Pancreas (tissue), 10 donors: ENCODE data around the gene PLEKHA8. TPM values are rescaled to one million over a fixed set of nuclear protein-coding genes. Genes with fewer than 3 reads are reported as not detected.

Experiments
- ATAC-seq, 4 donors: fragments of 200-7000 bp; cut with Tn5 transposase; one replicate each; pipeline versions ENCODE4 v1.8.0 to v1.9.1; 2020; ENCODE audit warnings: mild to moderate bottlenecking in 4 of 4, moderate library complexity in 4 of 4
- DNase-seq, 6 donors: peaks; one replicate each; pipeline ENCODE4 v3.0.0-alpha.2; 2020
- FAIRE-seq: peaks from 2 replicates; lab custom pipeline; 2012; peaks lifted over from hg19 to GRCh38; lab: Jason Lieb, UNC
- H3K27ac ChIP-seq, 4 donors: fragments of 200-600 bp; sonication (generic); 1 replicate in 3 of 4; 2 replicates in 1 of 4; pipeline versions ENCODE4 v1.5.0 to v1.8.0; 2020
- H3K27me3 ChIP-seq, 4 donors: fragments of 200-600 bp; one replicate each; pipeline ENCODE4 v1.8.0; 2021
- H3K36me3 ChIP-seq, 3 donors: fragments of 200-600 bp; sonication (generic) in 1 of 3; one replicate each; pipeline versions ENCODE4 v1.5.0 to v1.8.0; 2020 to 2021
- H3K4me1 ChIP-seq, 3 donors: fragments of 200-600 bp; one replicate each; pipeline ENCODE4 v1.8.0; 2021
- H3K4me3 ChIP-seq, 4 donors: fragments of 200-600 bp; sonication (generic) in 2 of 4; one replicate each; pipeline versions ENCODE4 v1.5.0 to v1.8.0; 2020 to 2021
- H3K9me3 ChIP-seq, 4 donors: fragments of 200-600 bp; one replicate each; pipeline ENCODE4 v1.8.0; 2021
- CTCF ChIP-seq, 4 donors: fragments of 200-600 bp; sonication (generic) in 3 of 4; IDR thresholded peaks; one replicate each; pipeline versions ENCODE4 v1.5.0 to v1.8.0; 2021; ENCODE audit warnings: antibody characterized with exemption in 4 of 4
- WGBS, 2 donors: extraction: QIAGEN DNeasy Blood & Tissue Kit; methylation state at CpG; one replicate each; pipeline ENCODE4 v1.1.7; 2013; 5-methylcytosine and 5-hydroxymethylcytosine counted together
- intact Hi-C, 3 donors: fragments of 100-400 bp; cut with DNase I; formaldehyde crosslinking; loops; one replicate each; pipeline versions ENCODE4 v1.11.1 to v1.14.2; 2022
- polyA plus RNA-seq, 2 donors: library from polyadenylated mRNA; stranded (reverse); fragments of 200-250 nt; gene quantifications; one replicate each; pipeline ENCODE4 v1.2.3, GENCODE V29; 2013
- total RNA-seq, 6 donors: library from RNA; stranded (reverse); fragmentation: NEBNext Ultra II Directional in 4 of 6; extraction: Animal tissue kit (Norgen Biotek cat#: 25700) in 4 of 6; gene quantifications; one replicate each; pipeline versions ENCODE4 v1.2.1 to v1.2.4, GENCODE V29; 2021 to 2023
- donor health status: healthy with polysubstance abuse.
- donor health status: DM: no; HTN: no; CAD: no; lungs with moderate emphysema.
- donor health status: DM: no; HTN: no; CAD: no.
- donor health status: control.
- donor health status: control.
- donor health status: Bipolar disorder and iron deficiency.
- donor health status: DM: yes; HTN: yes; CAD: no.
- donor health status: DM: no; HTN: no; CAD: no.
- donor health status: DM: no; HTN: no; CAD: no.
- donor health status: DM: yes; HTN: yes; CAD: no.

The PLEKHA8 gene
- total and polyA plus RNA-seq, 8 donors = 1.7 to 9.7 (median 4.3) TPM

- H3K4me3 ChIP-seq = no peak overlapping the region
- H3K36me3 ChIP-seq = peaks cover 0 to 15% (median 0%) of the 10 kb centered on the region in 3 donors
- H3K27me3 ChIP-seq = no peaks in the 10 kb centered on the region
- DNase-seq (no peak), FAIRE-seq (no peak), ATAC-seq (no peak)
- TF ChIP-seq CTCF (IDR thresholded peaks at IDR 0.05) = no peak
- H3K27ac ChIP-seq = no peak overlapping the region
- no peaks in the 10 kb centered on the region for H3K4me1 ChIP-seq
- H3K9me3 ChIP-seq = no peaks in the 10 kb centered on the region
- intact Hi-C loops = no loop called here
- 45 to 53% methylated on average over 1 of the region's 1 CpG for whole genome bisulfite sequencing, 2 donors
These were observed 55.1 kb downstream of the PLEKHA8 start for GRCh38 chr7:30083334-30083733.

- no peak overlapping the region for H3K4me3 ChIP-seq
- no peaks in the 10 kb centered on the region for H3K27me3 ChIP-seq
- ATAC-seq (no peak), DNase-seq (no peak), FAIRE-seq (no peak)
- 90 to 93% methylated on average over 3 of the region's 3 CpGs for WGBS, 2 donors
- intact Hi-C loops = no loop called here
- no peak for TF ChIP-seq CTCF (IDR thresholded peaks at IDR 0.05)
- H3K4me1 ChIP-seq = no peaks in the 10 kb centered on the region
- H3K9me3 ChIP-seq = no peaks in the 10 kb centered on the region
- H3K36me3 ChIP-seq = peaks cover 0 to 11% (median 0%) of the 10 kb centered on the region in 3 donors
- no peak overlapping the region for H3K27ac ChIP-seq
These were observed 56.0 kb downstream of the PLEKHA8 start for GRCh38 chr7:30084212-30084611.

- ATAC-seq (no peak), DNase-seq (no peak), FAIRE-seq (no peak)
- Histone ChIP-seq H3K4me3 (no peak overlapping the region), H3K9me3 (no peaks in the 10 kb centered on the region), H3K27me3 (no peaks in the 10 kb centered on the region), H3K27ac (no peak overlapping the region), H3K4me1 (no peaks in the 10 kb centered on the region), H3K36me3 (no peaks in the 10 kb centered on the region)
- intact Hi-C loops = no loop called here
- TF ChIP-seq CTCF (IDR thresholded peaks at IDR 0.05) = no peak
These were observed 58.3 kb downstream of the PLEKHA8 start for GRCh38 chr7:30086529-30086928.

- Histone ChIP-seq H3K4me1 (no peaks in the 10 kb centered on the region), H3K4me3 (no peak overlapping the region), H3K27ac (no peak overlapping the region), H3K27me3 (no peaks in the 10 kb centered on the region), H3K9me3 (no peaks in the 10 kb centered on the region), H3K36me3 (no peaks in the 10 kb centered on the region)
- ATAC-seq (no peak), DNase-seq (no peak), FAIRE-seq (no peak)
- no peak for TF ChIP-seq CTCF (IDR thresholded peaks at IDR 0.05)
- intact Hi-C loops = no loop called here
These were observed 59.2 kb downstream of the PLEKHA8 start for GRCh38 chr7:30087371-30087770.

- intact Hi-C loops = no loop called here
- ATAC-seq (no peak), FAIRE-seq (no peak), DNase-seq (no peak)
- Histone ChIP-seq H3K9me3 (no peaks in the 10 kb centered on the region), H3K27ac (no peak overlapping the region), H3K27me3 (no peaks in the 10 kb centered on the region), H3K4me1 (no peaks in the 10 kb centered on the region), H3K36me3 (no peaks in the 10 kb centered on the region), H3K4me3 (no peak overlapping the region)
- no peak for TF ChIP-seq CTCF (IDR thresholded peaks at IDR 0.05)
These were observed 60.1 kb downstream of the PLEKHA8 start for GRCh38 chr7:30088362-30088761.
